ENCODE data around the gene KCNJ5.

KCNJ5 gene

DNA sequence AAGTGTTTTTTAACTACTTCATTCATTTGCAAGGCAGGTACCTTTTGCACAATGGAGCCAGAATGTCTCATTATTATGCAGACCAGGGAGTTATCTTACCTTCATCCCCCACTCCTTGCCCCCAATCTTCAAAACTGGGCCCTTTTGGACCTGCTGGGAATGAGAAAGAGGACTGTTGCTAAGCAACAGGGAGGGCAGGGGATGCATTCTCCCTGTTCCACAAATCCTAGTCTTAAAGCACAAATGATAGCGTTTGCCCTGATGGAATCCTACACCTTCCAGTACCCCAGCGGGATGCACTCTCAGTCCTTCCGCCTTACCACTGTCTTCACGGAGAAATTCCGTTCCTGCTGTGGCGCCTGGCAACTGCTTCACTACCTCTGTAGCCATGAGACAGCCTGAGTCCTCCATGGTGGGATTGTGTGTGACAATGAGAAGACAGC is 20.0 kb upstream of the KCNJ5 start:
- no peak for DNase-seq (ENCODE audit: low read depth in 2 of 2, low spot score in 1 of 2)

DNA sequence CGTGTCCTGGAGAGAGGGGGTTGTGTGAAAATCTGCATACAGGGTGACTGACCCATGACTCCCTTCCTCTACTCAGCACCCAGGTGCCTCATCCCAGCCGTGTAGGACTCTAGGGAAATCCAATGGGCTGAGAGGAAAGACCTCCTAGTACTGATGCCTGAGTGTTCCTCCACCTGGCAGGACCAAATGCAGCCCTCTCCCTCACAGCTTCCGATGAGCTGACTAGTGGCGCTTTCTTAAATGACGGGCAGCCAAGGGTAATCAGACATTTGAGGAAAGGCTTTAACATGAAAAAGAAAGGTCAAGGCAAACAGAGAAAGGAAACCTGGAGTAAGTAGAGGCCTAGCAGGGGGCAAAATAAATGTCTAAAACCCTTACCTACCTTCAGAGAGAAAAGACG is 19.1 kb upstream of the KCNJ5 start:
- DNase-seq (ENCODE audit: low read depth in 2 of 2, low spot score in 1 of 2): no peak

DNA sequence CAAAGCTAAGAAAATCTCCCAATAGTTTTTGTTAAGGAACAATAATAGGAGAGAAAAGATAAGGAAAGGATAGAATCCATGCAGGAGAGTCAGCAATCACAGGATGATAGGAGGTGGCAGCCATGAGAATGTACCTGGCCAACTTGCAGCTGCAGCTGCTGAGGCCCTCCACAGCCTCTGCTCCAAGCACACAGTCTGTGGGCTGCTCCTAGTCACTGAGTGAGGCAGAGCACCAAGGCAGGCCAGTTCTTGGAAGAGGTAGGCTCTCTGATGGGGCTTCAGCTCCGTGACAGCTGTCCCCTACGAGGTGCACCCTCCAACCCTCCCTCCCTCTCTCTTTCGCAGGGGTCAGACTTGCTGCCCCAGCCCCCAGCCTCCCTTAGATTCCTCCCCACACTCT is 18.6 kb upstream of the KCNJ5 start:
- DNase-seq (ENCODE audit: low read depth in 2 of 2, low spot score in 1 of 2): no peak

DNA sequence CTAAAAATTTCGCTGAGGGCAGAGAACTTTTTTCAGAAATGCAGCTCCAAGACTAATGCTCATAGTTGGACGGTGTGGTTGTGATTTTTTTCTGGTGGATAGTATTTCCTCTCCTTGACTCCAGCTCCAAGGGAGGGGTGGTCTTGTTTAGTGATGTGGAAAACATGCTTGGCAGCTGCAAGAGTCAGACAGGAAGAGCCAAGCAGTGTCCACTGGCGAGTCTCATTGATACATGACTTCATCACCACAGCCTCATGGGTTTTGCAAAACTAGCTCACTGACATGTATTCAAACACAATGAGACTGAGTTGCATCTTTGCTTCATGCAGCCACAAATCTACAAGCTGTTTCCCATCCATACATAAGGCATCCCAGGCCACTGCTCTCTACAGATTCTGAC is 16.7 kb upstream of the KCNJ5 start:
- DNase-seq (ENCODE audit: low read depth in 2 of 2, low spot score in 1 of 2): no peak

DNA sequence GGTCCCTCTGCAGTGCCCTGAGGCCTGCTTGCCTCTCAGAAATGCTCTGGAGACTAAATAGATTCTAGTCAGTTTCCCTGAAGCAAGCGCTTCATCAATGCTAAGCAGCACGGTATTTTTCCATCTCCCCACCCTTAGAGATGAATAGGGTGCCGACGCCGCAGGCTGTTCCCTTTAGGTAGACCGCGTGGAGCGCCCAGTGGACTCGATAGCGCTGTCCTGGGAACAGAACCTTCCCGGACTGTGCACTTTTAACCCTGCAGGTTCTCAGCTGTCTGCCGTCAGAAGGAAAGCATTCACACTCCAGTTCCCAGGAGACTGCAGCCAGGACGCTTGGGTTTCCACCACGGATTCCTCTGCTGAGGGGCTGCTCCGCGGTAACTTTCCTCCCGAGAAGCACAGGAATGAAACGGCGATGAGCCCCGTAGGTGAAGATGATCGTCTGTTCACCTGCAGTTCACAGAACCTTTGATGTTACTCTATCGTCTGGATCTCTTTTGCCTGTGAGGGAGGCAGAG is 15.0 kb upstream of the KCNJ5 start:
- no peak for DNase-seq (ENCODE audit: low read depth in 2 of 2, low spot score in 1 of 2)

DNA sequence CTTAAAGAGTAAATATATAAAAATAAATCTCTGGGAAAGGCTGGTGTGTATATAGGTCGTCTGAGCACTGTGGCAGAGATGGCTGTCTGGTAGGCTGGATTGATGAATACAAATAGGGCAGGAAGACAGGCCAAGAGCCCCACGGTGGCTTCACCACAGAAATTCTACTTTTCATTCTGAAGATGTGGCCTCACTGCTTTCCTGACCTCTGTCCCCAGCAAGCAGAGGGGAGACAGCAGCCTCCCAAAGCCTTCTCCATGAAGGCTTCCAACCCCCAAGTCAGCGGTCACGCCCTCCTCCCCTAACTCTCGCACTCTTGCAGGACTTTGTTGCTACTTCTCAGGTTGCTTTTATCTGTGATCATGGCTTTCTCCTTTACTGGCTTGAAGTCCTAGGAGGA is 13.4 kb upstream of the KCNJ5 start:
- DNase-seq (ENCODE audit: low read depth in 2 of 2, low spot score in 1 of 2): no peak

DNA sequence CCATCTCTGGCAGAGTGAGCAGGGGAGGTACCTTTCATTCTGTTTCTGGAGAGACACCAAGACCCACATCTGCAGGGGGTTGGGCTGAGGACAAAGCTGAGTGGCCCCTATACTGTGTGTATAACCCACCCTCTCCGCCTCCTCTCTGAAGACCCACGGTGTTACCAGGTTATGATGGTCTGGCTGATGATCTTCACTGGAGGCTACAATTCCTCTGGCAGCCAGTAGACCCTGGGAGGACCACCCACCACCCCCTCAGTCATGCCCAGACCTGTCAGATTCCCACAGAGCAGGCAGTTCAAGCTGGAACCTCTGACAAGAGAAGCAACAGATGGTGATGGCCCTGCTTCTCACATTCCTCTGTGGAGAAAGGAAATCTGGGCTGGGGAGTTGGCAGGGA is 12.7 kb upstream of the KCNJ5 start:
- DNase-seq (ENCODE audit: low read depth in 2 of 2, low spot score in 1 of 2): no peak

DNA sequence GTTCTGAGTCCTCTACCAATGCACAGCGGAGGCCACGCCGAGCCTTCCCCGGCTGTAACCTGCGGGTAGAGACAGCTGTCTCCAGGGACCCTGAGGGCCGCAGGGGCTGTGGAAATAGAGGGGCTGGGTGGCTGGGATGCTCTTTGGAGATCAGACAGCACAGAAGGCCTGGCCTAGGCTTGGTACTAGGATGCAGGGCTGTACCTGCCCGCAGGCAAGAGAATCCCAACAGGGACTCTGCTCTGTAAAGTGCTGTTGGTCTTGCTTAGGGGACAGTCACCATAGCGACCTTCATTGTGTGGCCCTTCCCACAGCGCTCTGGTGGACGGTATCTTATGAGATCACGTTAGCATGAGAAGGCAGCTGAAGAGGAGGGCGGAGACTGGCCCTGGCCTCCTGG is 11.3 kb upstream of the KCNJ5 start:
- DNase-seq (ENCODE audit: low read depth in 2 of 2, low spot score in 1 of 2): no peak

DNA sequence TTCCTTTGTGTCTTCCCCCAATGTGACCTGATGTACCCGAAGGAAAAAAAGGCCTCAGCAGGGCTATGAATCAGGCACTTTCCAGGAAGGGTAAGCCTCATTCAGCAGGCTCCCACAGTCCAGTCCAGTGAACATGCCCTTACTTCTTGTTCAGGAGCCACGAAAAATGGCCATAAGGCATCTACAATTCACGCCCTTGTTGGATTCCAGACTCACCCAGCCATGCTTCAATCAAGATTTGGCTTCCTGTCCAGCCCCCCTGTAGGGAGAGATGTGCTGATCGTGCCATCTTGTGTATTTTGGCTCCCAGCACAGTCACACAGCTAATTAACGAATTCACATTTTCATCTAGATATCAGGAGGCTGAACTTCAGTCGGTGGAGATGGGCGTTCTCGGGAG is 9.9 kb upstream of the KCNJ5 start:
- DNase-seq (ENCODE audit: low read depth in 2 of 2, low spot score in 1 of 2): no peak

DNA sequence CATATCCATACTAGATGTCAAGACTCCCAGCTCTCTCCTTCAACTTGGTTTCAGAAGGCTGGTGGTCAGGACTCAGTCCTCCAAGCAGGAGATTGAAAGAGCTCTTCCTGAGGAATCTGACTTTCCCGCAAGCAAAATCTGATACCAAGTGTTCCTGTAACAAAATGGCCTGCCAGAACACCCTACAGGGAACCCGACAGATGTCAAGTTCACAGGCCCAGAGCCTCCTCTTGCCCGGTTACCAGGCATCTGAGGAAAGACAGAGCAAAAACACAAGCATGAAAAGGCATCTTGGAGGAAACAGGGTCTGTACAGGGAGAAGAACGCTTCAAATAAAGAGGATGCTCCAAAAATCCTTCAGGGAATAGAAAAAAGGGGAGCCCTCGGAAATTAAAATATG is 8.7 kb upstream of the KCNJ5 start:
- DNase-seq (ENCODE audit: low read depth in 2 of 2, low spot score in 1 of 2): no peak

DNA sequence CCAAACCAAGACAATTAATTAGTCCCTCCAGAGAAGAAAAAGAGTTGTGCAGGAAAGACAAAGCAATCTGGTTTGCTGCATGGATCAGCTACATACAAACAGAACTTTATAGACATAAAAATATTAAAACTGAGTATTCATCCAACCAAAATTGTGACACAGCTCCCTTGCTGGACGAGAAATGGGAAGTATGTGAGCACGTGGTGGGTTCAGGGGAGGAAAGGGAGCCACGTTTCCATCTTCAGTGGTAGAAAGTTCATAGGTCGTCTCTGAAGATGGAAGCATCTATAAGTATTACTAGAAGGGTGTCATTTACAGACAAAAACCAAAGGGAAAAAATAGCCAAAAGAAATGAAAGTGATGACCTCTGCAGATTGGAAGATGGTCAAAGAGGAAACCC is 7.1 kb upstream of the KCNJ5 start:
- no peak for DNase-seq (ENCODE audit: low read depth in 2 of 2, low spot score in 1 of 2)

DNA sequence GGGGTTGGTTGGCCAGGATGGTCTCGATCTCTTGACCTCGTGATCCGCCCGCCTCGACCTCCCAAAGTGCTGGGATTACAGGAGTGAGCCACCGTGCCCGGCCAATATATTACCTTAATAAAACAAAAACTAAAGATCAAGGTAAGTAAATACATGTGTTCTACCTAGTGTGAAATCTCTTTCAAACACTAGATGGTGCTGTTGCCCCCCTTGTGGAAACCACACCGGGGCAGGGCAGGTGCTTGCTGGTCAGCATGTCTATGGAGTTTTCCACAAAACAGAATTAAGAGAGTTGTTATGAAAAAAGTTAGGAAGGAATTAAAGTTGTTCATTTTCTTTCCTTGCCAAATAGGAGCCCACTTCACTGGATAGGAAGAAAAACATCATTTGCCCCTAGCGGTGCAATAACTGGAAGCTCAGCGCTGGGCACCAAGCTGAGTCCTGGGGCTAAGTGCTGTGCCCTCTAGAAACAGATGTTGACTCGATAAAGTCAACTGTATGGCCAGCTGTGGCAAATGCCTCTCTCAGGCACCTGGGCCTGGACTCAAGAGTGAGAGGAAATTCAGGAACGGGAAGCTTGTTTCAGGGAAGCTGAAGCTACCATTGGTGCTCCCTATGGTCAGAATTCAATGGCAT is 6.3 kb upstream of the KCNJ5 start:
- peak in 1 of 2 donors; percentile 25 for DNase-seq (ENCODE audit: low read depth in 2 of 2, low spot score in 1 of 2)

DNA sequence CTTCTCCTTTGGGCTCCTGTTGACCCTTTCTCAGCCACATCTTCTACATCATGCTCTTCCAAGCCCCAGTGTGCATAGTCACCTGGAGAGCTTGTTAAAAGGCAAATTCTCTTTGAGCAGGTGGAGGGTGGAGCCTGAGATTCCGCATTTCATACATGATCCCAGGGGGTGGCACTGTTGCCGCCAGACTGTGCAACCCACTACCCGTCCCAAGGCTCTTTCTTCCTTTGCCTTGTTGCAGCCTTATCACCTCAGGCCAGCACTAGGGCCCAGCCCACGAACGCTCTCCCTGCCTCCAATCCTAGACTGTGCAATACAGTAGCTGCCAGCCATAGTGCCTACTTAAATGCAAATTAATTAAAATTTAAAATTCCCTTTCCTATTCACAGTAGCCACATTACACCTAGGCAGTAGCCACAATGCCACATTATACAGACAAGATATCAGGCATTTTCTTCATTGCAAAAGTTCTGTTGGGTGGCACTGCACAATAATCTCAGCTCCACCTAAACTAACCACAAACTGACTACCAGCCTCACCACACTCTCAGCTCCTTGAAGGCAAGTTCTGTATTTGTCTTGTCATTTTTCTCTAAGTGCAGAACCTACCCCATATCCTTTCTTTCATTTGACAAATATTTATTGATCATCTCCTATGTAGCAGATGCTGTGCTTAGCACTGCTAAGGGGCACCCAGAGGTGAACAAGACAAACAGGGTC is 4.6 kb upstream of the KCNJ5 start:
- no peak for DNase-seq (ENCODE audit: low read depth in 2 of 2, low spot score in 1 of 2)

DNA sequence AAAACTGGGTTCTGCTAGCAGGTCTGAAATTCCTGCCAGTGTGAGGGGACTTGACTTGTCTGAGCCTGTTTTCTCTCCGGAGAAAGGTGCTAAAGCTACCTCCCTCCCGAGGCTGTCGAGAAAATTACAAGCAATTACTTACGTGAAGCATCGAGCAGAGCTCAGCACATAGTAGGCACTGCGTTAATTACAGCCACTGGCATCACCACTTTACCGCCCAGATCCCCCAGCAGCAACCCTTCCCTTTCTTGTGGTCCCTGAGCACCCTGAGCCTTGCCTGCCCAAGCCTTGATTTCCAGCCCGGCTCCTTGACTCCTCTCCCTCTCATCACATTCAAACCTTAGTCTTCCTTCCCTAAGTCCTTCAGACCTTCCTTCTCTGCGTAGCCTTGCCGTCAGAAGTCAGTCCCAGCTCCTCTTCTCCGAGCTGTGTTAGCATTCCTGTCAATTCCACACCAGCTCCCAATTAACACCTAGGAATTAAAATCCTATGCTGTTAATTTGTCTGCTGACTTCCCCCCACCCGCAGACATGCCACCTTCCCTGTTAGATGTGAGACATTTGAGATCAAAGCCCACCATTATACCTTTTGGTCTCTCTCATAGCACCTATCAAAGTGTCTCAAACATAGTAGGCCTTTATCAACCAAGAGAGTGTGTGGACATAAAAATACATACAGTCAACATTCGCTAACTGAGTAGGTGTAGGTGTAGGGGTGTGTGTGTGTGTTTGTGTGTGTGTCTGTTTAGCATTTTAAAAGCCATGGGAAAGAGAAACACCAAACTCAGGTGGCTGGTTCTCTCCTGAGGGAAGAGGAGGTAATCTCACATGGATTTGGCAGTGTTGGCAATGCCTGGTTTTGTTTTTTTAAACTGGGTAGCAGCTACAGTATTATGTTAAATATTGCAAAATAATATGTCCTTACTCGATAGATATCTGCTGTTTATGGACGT is 2.8 kb upstream of the KCNJ5 start:
- no peak for DNase-seq (ENCODE audit: low read depth in 2 of 2, low spot score in 1 of 2)

DNA sequence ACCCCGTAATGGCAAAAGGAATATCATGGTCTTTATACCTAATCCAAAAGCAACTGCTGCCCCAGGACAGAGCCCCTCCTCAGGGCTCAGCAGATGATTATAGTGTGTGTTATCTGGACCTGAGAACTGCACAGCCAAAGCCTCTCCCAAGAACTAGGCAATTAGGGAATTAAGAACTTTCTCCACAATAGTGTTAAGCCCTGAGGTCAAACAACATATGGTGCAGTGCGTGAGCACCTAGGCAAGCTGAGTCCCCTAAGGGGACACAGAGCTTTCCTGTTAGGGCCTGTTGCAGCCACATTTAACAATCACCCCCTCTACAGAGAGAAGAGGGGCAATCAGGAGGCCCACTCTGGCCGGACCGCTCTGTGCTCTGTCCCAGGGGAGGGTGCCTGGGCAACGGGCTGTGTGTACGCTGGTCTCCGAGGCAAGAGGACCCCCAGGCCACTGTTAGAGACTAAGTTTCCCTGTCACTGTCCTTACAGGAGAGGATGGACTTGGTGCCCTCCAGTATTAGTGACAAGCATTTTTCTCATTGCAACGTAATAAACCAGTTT is 1.4 kb upstream of the KCNJ5 start:
- DNase-seq (ENCODE audit: low read depth in 2 of 2, low spot score in 1 of 2): no peak

DNA sequence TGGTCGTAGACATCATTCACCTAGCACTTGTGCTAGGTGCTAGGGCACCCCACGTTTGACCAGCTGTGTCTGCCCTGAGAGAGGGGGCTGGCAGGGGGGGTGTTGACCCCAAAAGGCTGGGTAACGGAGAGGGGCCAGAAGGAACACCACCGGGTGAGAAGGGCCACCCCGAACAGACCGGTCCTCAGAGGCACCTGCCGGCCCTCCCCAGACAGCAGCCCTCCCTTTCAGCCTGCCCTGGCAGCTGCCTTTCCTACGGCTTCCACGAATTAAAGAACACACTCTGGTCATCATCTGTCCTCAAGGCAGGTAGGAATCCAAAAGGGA is 977 bp upstream of the KCNJ5 start:
- no peak for DNase-seq (ENCODE audit: low read depth in 2 of 2, low spot score in 1 of 2)

DNA sequence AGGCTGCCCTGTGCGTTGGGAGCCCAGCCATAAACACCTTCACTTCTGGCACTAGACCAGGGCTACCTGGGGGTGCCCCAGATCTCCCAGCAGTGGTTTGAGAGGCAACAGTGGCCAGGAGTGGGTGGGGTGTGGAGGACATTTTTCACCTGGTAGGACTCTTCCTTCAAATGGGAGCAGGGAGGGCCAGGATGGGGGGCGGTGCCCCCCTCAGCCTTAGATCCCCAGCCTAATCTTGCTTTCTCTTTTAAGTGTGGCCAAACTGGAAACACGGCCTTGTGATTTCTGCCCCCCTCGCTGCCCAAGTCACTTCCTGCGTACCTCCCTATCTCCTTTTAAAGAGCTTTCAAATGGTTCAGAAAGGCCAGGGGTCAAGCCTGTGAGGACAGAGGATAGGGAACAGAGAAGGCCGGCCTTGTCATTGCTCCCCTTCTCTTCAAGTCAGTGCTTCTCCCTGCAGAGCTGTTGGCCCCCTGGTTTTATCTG is 800 bp downstream of the KCNJ5 start:
- DNase-seq (ENCODE audit: low read depth in 2 of 2, low spot score in 1 of 2): no peak

DNA sequence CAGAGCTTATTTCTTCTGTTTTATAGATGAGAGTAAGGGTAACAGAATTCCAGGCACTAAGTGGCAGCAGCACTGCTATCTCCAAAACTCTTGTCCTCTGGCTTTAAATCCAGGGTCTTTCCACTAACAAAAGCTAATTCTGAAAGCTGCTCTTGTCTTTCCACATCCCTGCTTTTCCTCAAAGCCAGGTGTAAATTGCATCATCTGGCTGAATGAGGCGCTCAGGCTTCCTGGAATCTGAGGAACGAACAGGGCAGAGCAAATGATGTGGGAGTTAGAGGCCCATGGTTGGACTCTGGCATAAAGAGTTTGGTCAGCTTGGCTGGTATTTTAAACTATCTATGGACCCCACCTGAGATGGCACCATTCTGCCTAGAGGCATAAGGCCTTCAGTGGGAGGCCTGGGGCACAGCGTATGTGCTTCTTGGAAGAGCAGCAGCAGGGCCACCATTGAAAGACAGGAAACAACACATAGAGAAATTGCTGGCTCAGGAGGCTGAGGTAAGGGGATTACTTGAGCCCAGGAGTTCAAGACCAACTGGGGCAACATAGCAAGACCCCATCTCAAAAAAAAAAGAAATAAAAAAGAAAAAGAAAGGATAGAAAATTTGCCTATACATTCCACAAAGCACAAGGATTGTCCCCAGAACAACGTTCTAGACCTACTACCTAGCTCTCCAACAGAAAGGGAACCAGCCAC is 1.9 kb downstream of the KCNJ5 start:
- no peak for DNase-seq (ENCODE audit: low read depth in 2 of 2, low spot score in 1 of 2)

DNA sequence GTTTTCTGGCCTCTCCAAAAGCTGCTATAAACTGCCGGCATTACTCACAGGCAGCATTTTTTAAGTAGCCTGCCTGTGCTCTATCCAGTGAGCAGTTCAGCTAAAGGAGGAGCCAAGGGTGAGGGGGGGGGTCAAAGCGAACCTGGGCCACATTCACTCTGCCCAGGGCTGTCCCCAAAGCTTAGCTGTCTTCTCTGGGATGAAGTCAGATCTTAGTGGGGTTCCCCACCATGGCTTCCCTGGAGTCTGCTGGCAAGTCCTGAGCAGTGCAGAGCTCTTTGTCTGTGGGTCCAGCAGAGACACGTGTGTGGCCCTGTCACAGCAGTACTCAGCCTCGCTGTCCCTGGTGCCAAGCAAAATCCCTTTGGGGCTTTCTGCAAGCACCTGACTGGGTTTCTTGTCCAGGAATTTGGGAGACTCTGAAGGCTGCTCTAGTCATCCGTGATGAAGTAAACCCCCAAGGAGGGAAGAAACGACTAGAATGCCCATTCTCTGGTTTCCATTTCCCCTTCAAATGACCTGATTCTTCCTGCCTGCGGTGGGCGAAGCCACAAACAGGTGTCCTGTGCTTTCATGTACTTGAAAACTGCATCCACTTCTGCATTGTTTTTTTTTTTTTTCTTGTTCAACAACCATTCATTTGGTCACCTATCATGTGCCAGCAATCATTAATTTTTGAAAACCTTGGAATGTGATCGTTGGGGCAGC is 2.6 kb downstream of the KCNJ5 start:
- DNase-seq (ENCODE audit: low read depth in 2 of 2, low spot score in 1 of 2): no peak

DNA sequence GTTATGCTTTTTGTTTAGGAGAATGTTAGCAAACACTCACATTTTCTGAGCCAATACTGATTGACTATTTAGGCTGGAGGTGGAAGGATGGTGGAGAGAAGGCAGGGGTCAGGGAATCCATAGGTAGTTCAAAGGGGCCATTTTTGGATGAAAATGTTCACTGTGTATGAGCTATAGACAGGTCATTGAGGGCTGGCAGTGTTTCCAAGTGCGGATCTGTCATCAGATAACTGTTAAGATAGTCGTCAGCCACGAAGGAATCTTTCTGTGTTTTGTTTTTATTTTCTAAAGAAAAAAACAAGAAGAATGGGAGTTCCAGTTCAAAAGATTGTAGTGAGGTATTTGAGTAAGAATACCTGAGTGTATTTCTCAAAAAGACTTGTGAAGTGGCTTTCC is 3.1 kb downstream of the KCNJ5 start:
- no peak for DNase-seq (ENCODE audit: low read depth in 2 of 2, low spot score in 1 of 2)
